ENCODE data around the gene WDTC1.

Gene WDTC1

GRCh38 chr1:27339213-27339612 is 104.8 kb downstream of the WDTC1 start:
- DNase-seq = no peak

GRCh38 chr1:27341525-27342252 is 107.3 kb downstream of the WDTC1 start, which contains the start of gene SYTL1:
Gene SYTL1 (plus strand): TSS chr1:27342022. CDS start chr1:27345335, 3,313 bp downstream.
- DNase-seq = peak; percentile 42

- DNase-seq = no peak
Measured at GRCh38 chr1:27342391-27342777, 108.0 kb downstream of the WDTC1 start.

GRCh38 chr1:27342778-27343638 is 108.6 kb downstream of the WDTC1 start:
- peak; percentile 78 for DNase-seq

GRCh38 chr1:27343639-27344025 is 109.2 kb downstream of the WDTC1 start:
- no peak for DNase-seq

GRCh38 chr1:27345272-27345671 is 110.8 kb downstream of the WDTC1 start:
- no peak for DNase-seq

- DNase-seq = no peak
Measured at GRCh38 chr1:27346357-27346756, 111.9 kb downstream of the WDTC1 start.

- no peak for DNase-seq
Measured at GRCh38 chr1:27346991-27347624, 112.7 kb downstream of the WDTC1 start.

- no peak for DNase-seq
Measured at GRCh38 chr1:27348861-27349783, 114.7 kb downstream of the WDTC1 start.

GRCh38 chr1:27349784-27350662 is 115.6 kb downstream of the WDTC1 start:
- DNase-seq = no peak

- DNase-seq = no peak
Measured at GRCh38 chr1:27350663-27351540, 116.5 kb downstream of the WDTC1 start.

- DNase-seq = no peak
Measured at GRCh38 chr1:27351541-27352107, 117.2 kb downstream of the WDTC1 start.

- DNase-seq = no peak
Measured at GRCh38 chr1:27353166-27353565, 118.7 kb downstream of the WDTC1 start.

- no peak for DNase-seq
Measured at GRCh38 chr1:27353629-27354028, 119.2 kb downstream of the WDTC1 start.

- DNase-seq = no peak
Measured at GRCh38 chr1:27355683-27356082, 121.3 kb downstream of the WDTC1 start.

- no peak for DNase-seq
Measured at GRCh38 chr1:27356277-27356618, 121.8 kb downstream of the WDTC1 start.

GRCh38 chr1:27356619-27357280 is 122.3 kb downstream of the WDTC1 start:
- DNase-seq = no peak

GRCh38 chr1:27357281-27358037 is 123.0 kb downstream of the WDTC1 start:
- peak; percentile 75 for DNase-seq
